ENCODE data around the gene ARSG.

GRCh38 chr17:68385490-68386215, 94.4 kb downstream of the ARSG start:
- TF ChIP-seq, protein P1, sequence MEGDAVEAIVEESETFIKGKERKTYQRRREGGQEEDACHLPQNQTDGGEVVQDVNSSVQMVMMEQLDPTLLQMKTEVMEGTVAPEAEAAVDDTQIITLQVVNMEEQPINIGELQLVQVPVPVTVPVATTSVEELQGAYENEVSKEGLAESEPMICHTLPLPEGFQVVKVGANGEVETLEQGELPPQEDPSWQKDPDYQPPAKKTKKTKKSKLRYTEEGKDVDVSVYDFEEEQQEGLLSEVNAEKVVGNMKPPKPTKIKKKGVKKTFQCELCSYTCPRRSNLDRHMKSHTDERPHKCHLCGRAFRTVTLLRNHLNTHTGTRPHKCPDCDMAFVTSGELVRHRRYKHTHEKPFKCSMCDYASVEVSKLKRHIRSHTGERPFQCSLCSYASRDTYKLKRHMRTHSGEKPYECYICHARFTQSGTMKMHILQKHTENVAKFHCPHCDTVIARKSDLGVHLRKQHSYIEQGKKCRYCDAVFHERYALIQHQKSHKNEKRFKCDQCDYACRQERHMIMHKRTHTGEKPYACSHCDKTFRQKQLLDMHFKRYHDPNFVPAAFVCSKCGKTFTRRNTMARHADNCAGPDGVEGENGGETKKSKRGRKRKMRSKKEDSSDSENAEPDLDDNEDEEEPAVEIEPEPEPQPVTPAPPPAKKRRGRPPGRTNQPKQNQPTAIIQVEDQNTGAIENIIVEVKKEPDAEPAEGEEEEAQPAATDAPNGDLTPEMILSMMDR (IDR thresholded peaks at IDR 0.05; ENCODE audit: low read depth, low read length, poor library complexity, severe bottlenecking): no peak
- TF ChIP-seq EZH2phosphoT487 (IDR thresholded peaks at IDR 0.05; ENCODE audit: borderline replicate concordance, low read length): no peak
